GM04503 (cell line): ENCODE results near the gene SH2B3.
"Not testable (repeated sequence)": the region's sequence is repeated elsewhere in the genome, so short reads cannot be mapped to it uniquely, and the experiment has no call there.

Experiments used
- DNase-seq: peaks from one replicate; pipeline ENCODE4 v3.0.0-alpha.2; 2012; ENCODE audit warnings: low read depth

The SH2B3 gene

DNA sequence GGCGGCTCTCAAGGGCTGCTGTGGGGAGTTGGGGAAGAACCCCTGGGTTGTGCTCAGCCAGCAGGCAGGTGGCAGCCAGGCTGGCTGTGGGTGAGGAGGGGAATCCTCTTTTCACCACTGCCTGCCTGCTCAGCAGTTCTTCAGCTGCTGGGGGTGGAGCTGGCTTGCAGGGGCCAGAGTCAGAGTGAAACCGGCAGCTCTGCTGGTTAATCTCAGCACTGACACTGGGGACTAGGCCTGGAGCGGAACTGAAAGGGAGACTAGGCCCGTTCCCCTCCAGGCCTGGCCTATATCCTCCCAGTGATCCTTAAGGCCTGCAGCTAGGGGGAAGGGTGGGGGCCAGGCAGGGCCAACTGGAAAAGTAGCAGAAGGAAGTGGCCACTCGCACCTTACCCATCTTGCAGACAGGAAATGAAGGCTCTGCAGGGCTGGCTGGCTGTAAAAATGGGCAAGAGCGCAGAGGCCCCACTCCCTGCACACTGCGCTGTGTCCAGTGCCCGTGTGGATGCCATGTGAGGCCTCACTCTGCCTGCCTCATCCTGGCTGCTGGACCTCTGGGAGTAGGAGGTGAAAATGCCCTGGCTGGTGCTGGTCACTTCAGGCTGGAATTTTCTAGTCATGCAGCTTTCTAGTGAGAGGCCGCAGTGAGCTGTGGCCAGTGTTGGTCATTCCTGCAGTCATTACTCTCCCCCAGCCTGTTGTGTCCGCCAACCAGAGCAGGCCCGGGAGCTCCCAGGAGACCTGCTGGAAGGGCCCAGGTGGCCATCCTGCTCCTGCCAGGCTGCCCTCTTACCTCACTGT, 39.4 kb downstream of the SH2B3 start:
- no peak for DNase-seq

DNA sequence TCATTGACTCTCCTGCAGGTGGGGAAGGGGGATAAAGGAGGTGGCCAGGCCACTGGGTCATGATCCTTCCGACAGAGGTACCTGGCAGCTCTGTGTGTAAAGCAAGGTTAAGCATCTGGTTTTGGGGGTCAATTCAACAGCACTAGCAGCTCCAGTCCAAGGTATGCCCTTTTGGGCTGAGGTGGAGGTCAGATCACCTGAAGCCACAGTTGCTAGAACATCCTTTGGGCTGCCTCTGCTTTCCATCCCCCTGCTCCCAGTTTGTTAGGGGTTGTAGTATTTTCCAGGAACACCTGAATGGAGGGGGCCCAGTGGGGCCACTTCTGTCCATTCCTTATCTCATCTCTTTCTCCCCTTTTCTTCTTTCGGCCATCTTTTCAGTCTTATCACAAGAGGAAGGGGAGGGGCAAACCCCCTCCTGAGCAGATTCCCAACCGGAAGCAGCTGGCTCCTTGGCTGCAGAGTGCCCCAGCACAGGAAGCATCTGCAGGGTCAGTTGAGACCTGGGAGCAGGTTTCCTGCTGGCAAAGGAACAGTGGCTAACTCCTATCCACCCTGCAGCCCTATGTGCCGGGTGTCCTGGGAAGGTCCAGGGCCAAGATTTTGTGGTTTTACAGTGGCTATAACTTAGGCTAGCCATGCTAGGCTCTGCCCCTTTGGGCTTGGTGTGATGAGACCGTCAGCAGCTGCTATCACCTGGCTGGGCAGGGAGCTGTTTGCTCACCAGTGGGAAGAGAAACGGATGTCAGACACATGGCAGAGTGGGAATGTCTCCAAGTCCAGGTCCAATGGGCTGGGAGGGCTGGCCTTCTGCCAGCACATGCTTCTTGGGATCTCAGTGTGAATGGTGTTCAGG, 40.2 kb downstream of the SH2B3 start:
- DNase-seq = no peak

DNA sequence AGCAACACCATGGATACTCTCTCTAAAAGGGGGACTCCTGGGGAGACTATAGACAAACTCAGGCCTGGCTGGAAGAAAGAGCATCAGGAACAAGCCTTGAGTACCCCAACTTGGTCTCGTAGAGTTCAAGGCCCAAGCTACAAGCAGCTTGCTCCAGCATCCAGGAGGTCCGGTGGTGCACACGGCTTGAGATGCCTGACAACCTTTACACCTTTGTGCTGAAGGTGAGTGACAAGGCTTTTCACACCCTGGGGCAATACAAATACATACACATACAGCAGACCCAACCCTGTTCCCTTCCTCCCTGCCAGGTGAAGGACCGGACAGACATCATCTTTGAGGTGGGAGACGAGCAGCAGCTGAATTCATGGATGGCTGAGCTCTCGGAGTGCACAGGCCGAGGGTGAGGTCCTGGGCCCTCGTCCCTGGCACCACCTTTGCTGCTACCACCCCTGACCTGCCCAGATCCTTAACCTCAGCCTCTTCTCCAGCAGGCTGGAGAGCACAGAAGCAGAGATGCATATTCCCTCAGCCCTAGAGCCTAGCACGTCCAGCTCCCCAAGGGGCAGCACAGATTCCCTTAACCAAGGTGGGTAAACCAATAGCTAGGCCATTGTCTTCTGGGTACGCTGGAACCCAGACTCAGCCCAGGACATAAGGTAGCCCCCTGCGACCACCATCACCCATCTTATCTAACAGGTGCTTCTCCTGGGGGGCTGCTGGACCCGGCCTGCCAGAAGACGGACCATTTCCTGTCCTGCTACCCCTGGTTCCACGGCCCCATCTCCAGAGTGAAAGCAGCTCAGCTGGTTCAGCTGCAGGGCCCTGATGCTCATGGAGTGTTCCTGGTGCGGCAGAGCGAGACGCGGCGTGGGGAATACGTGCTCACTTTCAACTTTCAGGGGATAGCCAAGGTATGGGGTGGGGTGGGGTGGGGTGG, 41.2 kb downstream of the SH2B3 start:
- no peak for DNase-seq

DNA sequence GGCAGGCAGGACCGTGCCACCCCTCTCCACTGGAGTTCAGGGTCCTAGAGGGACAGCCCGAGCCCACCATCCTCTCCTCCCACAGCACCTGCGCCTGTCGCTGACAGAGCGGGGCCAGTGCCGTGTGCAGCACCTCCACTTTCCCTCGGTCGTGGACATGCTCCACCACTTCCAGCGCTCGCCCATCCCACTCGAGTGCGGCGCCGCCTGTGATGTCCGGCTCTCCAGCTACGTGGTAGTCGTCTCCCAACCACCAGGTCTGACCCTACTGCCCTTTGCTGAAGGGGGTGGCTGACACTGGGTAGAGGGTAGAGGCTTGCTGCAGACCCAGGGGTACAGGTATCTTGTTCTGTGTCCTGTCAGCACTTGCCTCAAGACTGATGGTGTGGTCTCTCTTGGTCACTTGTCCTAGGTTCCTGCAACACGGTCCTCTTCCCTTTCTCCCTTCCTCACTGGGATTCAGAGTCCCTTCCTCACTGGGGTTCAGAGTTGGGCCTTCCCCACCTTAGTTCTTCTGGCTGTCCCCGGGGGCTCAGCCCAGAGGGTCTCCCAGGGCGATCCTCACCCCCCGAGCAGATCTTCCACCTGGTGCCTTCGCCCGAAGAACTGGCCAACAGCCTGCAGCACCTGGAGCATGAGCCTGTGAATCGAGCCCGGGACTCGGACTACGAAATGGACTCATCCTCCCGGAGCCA, 42.0 kb downstream of the SH2B3 start:
- no peak for DNase-seq

DNA sequence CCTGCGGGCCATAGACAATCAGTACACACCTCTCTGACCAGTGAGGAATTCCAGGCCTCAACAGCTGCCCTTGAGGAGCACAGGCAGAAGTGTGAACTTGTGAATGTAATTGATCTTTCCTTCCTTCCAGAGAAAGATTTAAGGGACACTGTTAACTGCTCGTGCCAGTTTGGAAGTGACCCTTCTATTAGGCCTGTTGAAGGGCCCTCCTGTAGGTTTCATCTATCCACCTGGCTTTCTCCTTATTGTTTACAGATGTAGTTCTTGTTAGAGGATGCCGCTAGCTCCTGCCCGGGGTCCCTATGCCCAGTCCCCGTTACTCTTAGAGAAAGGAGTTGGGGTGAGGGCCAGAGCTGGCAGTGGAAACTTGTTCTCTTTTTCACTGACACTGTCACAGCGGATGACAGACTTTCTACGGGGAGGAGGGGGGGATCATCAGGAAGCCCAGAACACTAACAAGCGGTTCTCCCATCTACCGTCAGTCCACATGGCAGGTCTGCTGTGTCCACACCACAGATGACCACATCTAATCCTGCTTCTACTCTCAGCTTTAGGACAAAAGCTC, 42.6 kb downstream of the SH2B3 start:
- no peak for DNase-seq

DNA sequence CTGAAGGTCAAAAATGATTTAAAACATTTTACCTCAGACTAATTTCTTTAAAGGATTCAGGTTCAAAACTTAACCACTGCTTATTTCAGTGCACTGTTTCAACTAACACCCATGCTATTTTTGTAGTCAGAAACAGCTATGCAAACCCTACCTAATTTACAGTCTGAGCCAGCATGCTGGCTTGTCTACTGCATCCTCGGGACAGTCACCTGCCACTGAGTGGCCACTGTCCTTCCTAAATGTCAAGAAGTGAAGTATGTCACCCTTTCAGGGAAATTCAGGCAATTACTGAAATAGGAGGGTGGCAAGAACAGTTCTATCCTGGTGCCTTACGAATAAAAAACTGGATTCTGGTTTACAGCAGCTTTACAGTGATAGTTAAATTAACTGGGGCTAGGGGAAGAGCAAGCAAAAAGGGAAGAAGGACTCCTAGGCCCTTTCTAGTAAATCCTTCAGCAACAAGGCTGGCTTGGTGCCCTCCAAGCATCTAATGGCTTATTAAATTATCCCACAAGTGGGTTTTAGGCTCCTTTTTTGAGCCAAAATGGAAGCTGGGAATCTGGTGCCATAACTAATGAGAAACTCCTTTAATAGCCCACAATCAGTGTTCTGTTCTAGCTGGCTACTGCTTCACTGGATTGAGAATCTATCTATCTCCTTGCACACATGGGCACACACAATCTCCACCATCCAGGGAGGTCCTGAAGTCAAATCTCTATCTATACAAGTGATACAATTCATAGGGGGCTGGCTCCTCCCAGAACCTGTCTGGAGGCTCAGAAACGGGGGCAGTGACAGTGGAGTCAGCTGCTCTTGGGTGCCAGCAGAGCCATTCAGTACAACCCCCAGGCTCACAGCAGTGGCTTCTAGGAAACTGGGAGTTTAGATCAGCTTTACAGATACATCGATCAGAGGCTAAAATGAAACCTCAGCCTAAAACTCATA, 43.4 kb downstream of the SH2B3 start:
- no peak for DNase-seq

DNA sequence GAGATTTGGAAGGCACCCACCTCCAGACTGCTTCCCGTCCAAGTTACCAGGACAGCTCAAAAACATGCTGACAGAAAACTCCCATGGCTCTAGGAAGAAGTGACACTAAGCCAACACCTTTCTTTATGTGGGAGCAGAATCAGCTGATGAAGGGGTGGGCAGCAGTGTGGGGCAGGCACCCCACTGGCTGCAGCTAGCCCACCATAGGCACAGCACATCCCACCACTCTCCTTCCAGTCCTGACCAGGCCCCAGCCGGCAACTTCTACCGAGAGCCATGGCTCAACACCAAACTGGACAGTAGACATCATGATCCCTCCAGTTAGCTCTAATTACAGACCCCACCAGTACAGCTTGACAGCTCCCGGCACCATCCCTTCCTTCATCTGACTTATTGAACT, 45.0 kb downstream of the SH2B3 start:
- DNase-seq = no peak

DNA sequence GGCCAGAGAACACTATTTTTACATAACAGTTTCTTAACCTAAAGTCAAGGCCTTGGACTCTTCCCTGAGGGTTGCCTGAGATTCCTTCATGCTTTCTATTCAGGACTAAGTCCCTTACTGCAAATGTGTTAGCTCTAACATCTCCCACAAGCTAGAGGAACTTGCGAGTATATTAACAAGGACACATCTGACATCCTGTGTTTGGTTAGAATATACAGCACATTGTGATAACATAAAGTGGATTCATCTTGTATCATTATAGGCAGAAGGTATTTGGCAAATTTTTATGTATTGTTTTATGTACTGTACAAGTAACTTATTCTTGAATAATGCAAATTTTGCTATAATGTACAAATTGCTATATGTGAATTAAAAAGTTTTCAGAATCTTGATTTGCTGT, 45.5 kb downstream of the SH2B3 start:
- no peak for DNase-seq

DNA sequence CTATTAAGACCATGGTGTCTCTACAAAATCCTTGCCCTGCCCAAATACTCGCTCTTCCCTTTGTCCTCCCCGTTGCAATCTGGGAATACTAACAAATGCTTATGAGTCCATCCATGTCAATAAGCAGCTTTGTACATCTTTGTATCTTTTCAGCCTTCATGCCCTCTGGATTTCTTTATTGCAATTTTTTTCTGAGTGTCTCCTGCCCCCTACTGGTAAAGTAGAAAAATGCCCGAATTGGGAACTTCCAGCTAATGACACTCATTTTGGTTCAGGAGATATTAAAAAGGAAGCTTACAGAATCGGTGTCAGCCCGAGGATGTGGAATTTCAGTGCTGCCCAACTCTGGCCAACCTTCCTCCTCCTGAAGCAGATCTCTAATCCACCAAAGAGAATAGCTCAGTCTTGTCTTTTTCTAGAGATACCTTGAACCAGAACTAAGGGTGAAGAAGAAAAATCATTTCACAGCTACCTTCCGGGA, 46.0 kb downstream of the SH2B3 start:
- no peak for DNase-seq

DNA sequence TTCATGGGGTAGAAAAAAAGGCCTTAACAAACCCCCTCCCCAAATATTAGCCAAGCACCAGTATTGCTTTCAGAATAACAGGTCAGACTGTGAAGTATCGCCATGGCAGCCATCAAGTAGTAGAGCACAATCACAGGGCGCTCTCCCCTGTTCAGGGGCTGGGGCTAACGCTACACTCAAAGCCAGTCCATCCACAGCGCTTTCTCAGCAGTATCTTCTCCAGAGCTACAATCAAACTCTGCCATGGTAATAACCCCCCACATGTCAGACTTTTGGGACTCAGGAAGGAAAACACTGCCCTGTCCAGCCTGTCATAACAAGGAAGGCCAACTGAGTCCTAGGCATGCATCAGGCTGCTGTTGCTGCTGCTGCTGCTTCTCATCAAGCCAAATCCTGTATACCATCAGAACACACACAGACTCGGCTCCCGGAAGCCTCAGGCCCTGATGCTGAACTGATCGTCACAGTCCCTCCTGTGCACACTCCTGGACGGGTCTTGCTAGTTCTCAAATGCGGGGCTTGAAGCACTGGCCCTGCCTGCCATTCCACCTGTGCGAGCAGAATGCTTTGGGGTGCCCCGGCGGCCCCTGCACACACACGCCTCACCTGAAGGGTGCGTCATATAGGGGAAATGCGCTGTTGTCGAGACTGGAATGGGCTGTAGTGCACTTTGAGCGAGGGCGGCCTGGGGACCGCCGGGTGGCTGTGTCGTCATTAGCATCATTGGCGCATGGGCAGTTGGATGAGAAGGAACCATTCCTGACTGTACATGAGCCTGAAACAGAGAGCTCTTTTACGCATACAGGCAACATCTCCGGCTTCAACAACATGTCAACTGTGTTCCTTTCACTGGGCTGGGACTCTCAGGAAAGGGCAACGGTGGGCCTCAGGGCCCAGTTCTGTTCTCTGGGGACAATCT, 47.6 kb downstream of the SH2B3 start:
- DNase-seq = no peak

DNA sequence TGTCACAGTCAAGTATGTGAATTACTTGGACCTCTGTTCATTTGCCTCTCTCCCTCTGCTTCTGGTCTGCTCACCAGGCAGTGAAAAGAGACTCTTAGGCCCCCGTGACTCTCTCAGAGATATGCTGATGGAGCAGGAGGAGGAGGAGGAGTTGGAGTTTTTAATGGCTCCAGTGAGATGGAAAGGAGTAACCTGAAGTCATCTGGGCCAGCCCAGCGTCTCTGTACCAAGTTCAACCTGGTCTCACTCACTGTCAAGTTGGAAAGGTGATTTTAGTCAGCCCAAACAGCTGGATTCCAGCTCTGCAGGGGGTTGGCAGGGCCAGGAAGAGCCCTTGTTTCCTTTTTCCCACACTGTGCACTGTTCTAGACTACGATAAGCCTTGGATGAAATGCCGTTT, 48.6 kb downstream of the SH2B3 start:
- DNase-seq = no peak

DNA sequence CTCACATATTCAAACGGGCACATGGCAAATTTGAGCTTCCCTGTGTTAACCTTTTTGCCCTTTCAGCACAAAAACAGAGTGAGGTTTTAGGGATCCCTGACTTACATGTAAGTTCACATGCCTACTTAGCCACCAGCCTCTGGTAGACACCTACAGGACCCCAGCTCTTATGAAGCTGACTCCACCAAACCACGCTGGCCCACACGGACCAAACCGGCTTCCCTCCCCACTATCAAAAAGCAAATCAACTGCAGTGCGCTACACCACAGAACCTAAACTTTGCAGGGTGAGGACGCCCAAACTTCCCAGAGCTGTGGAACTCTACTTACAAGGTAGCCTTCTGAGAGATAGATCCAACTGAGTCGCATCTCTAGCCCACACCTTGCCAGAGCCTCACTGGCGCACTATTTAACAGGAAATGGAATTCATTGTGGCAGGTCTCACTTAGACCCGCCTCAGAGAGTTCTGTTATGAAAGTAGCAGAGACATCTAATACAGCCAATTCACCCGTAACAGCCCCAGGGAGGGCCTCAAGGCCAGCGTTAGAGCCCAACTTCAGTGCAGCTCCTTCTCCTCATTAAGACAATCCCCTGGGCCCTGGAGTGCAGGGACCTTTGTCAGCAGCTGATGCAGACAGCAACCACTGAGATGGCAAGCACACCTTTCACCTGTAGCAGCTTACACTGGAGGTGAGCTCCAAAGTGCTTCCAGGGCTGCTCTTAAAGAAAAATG, 49.2 kb downstream of the SH2B3 start:
- no peak for DNase-seq

DNA sequence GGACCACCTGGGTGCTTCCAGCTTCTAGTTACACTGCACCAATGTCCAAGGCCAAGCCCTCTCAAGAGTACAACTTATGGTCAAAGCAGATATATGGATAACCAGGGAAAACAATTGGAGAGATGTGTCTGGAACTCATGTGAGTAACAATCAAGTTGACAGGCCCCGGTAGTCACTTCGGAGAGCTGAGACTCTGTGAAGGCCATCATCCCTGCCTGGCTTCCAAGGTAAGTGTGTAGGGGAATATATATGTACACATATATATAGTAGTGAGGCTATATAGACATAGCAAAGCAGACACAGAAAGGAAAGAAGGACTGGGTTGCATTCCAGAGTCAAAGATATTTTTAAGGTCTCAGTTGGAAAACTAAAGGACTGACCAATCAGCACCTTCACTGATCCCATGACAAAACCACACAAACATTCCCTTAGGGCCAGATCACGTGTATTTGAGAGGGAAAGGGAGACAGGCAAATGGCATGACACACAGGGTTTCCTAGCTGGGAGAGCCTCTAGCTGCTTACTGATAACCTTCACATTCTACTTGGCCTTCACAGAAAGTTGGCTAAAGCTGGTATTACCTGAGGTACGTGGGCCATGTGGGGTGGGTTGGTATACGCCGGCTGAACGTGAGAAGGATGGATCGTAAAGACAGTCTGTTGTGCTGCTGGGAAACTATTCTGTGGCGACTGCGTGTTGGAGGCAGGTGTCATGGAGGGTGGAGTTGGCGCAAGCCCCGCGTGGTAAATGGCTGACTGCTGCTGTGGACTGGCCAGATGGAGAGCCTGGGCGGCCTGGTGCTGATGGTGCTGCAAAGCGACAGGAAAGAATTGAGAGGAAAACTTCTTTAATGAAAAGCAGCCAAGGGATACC, 50.0 kb downstream of the SH2B3 start:
- DNase-seq = peak; percentile 65

DNA sequence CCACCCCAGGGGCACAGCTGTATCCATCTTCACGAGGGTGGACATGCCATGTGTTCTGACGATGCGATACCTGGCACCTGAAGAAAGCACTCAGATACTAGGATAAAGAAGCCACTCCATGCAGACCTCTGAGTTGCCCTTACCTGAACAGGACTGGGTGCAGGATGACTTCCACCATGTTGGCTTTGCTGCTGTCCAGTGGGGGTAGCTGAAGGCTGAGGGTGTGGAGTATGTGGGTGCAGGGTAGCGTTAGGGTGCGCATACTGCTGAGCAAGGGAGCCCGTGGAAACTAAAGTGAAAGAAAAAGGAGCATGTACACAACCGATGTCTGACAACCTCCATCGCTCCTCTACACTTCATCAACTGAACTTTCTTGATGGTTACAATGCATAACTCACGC, 51.3 kb downstream of the SH2B3 start:
- DNase-seq = no peak

DNA sequence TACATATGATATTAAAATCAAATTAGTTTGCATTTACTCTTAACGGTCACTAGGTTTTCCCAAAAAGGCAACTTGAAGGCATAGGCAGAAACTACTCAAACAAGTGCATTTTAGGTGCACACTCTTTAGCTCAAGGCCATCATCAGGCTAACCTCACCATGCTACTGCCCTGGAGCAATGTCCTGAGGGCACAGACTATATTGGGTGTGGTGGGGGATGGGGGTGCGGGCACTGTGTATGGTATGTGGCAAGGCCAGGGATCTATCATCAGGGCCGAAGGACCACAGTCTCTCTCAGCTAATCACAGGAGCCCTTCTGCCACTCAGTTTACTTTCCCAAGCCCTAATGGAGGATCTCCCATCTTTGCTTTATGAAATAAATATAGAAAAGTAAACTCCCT, 51.9 kb downstream of the SH2B3 start:
- DNase-seq = no peak

DNA sequence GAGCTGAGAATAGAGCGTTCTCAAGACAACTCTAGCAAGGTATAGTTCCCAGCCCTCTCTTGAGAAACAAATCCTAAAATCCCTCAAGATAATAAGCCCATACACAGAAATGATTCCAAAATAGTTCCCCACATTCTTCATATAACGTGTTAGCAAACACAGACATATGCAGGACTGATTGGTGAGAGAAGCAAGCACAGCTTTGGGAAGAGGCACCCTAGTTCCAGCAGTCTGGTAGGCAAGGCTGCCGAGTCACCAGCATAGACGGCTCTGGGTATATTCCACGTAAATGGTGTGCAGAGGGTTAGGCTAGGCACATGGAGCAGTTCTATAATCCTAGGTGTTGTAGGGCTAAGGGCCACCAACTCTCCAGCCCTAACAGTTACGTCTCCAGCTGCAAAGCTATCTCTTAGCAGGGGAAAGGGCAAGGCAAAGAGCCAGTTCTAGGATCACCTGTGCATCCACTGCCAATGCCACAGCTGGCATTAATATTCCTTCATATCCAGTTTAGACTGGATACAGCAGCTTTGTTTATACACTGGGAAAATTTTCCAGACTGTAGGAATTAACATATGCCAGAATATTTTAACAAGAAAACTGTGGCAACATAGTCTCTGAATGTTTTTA, 52.9 kb downstream of the SH2B3 start:
- no peak for DNase-seq

DNA sequence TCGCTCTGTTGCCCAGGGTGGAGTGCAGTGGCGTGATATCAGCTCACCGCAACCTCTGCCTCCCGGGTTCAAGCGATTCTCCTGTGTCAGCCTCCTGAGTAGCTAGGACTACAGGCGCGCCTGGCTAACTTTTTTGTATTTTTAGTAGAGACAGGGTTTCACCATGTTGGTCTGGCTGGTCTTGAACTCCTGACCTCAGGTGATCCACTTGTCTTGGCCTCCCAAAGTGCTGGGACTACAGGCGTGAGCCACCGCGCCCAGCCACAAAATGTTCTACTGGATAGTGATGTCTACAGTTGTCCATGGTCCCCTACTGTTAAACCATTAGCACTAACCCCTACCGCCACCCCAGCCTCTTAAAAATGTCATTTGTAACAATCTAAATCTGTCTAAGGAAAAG, 54.4 kb downstream of the SH2B3 start:
- DNase-seq = not testable (repeated sequence)
